GM19397 (cell line): ENCODE data around the gene SCD5.

ENCODE experiments used
- ATAC-seq: cut with Tn5 transposase; IDR thresholded peaks from one replicate; pipeline ENCODE4 v1.9.1; 2021; ENCODE audit warnings: mild to moderate bottlenecking, moderate library complexity; ENCODE audit not compliant: unreplicated experiment

Gene SCD5

GRCh38 chr4:82606622-82607021, 192.0 kb downstream of the SCD5 start:
- no peak for ATAC-seq

- no peak for ATAC-seq
Observed at GRCh38 chr4:82604522-82604921, 194.1 kb downstream of the SCD5 start.

- no peak for ATAC-seq
Observed at GRCh38 chr4:82601242-82602015, 197.2 kb downstream of the SCD5 start.

DNA sequence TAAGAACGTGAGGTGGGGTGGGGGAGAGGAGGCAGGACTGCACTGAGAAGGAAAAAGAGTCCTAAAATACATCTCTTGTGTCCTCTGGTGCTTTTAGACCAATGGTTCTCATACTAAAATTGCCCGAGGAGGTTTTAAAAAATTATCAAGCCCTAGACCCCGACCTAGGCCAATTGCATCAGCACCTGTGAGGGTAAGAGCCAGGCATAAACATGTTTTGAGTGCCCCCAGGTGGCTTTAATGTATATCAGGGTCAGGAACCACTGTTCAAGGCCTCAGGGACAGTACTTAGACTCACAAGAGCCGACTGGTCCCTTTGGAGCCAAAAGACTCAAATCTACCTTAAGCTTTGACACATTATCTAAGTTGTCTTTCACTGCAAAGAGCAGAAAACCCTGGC, 199.3 kb downstream of the SCD5 start:
- ATAC-seq, result no peak

DNA sequence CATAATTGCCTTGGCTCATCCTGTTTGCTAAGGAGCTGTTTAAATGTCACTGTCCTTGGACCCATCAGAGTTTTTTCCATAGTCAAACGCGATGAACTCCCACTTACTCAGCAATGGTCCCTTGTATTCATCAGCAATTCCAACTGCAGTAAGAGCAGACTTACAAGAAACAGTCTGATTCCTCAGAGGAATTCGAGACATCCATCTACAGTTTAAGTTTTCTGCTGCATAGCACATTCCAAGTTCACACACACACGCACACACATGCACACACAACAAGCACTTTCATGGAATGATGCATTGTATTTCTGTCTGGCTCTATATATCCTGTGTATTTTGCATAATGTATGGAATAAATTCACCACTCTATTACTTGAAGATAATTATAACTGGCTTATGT, 204.1 kb downstream of the SCD5 start:
- no peak for ATAC-seq

- no peak for ATAC-seq
Observed at GRCh38 chr4:82593411-82593810, 205.2 kb downstream of the SCD5 start.

DNA sequence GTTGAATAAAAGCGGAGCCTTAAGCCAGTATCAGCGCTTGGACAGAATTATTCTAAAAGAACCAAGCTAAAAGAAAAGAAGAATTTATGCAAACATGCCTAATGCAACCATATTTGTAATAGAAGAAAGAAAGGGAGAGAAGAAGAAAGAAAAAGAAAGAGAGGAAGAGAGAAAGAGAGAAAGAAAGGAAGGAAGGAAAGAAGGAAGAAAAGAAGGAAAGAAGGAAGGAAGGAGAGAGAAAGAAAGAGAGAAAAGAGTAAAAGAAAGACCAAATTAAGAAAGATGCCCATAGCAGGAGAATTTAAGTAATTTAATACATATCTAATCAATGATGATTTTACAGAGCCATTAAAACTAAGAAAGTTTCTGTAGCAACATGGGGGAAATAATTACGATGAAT, 206.0 kb downstream of the SCD5 start:
- no peak for ATAC-seq

- no peak for ATAC-seq
Observed at GRCh38 chr4:82591592-82591991, 207.0 kb downstream of the SCD5 start.

- ATAC-seq, result no peak
Observed at GRCh38 chr4:82589756-82590155, 208.8 kb downstream of the SCD5 start.

DNA sequence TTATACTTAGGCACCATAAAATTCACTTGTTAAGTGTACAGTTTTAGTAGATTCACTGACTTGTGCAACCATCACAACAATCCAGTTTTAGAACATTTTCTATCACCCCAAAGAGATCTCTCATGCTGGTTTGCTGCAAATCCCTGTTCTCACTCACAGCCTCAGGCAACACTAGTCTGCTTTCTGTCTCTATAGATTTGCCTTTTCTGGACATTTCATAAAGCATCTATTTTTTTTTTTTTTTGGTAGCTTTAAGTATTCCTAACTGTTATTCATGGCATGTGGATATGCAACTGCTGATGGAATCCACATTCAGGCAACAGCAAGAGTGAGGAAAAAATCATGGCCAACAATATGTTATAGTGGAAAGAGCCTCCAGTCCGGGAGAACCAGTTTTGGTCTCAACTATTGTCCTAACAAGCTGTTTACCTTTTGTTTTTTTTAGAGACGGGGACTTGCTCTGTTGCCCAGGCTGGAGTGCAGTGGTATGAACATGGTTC, 209.8 kb downstream of the SCD5 start:
- ATAC-seq, result no peak

DNA sequence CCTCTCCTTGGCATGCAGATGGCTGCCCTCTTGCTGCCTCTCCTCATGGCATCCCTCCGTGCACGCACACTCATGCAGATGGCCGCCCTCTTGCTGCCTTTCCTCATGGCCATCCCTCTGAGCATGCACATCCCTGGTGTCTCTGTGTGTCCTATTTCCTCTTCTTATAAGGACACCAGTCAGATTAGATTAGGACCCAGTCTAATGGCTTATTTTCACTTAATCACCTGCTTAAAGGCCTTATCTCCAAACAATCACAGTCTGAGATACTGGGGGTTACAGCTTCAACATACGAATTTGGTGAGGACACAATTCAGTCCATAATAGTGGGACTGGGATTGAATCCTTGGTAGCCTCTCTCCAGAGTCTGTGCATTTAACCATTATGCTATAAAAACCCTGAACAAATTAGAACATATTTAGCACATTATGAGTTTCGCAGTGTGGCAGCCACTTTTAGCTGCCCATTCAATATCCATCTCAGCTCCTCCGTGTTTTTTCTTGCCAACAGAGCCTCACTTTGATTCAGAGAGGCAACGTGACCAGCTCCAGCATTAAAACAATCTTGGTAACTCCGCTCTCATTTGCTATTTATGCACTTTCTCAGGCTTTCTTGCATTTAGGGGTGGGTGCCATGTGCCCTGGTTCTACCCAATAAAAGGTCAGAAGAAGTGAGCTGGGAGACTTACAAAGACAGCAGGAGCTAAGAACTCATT, 210.6 kb downstream of the SCD5 start:
- ATAC-seq, result no peak

GRCh38 chr4:82585690-82586435, 212.7 kb downstream of the SCD5 start:
- no peak for ATAC-seq

DNA sequence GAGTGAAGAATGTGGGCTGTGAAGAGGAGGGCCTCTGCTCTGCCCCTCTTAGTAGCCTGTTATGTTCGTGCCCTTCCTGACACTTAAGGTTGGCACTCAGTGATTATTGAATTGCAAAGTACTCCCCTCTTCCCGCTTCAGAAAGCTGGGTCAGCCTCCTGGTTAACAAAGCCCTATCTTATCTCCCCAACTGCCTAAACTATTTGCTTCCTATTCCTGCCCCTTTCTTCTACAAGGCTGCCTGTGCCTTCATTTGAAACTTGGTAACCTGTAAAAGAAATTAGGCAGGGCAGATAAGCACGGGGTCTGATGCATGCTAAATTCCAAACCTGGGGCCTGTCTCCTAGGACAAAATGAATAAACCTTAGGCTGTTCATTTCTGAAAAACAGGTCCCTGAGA, 213.7 kb downstream of the SCD5 start:
- ATAC-seq, result no peak

- ATAC-seq, result no peak
Observed at GRCh38 chr4:82583897-82584587, 214.6 kb downstream of the SCD5 start.

GRCh38 chr4:82579932-82580331, 218.7 kb downstream of the SCD5 start:
- ATAC-seq, result no peak
